Activated T-cell treated with anti-CD3 and anti-CD28 coated beads, Interleukin-2, amount 50 U/mL, for 48 hours (primary cell): ENCODE data around the gene SNX32.
A peak's percentile ranks its signal among the peaks of the same experiment; 100 is the strongest.
"Not testable (repeated sequence)": the region's sequence is repeated elsewhere in the genome, so short reads cannot be mapped to it uniquely, and the experiment has no call there.

Experiments
- DNase-seq, 2 experiments: peaks; one replicate each; pipeline ENCODE4 v3.0.0-alpha.2; 2020

The SNX32 gene

GRCh38 chr11:65832231-65832630 lies 1.5 kb upstream of the SNX32 start:
- DNase-seq: not testable (repeated sequence)

- DNase-seq: no peak
Measured at GRCh38 chr11:65834202-65834601, 439 bp downstream of the SNX32 start.

- DNase-seq: no peak
Measured at GRCh38 chr11:65842144-65842543, 8.4 kb downstream of the SNX32 start.

GRCh38 chr11:65843811-65844210 lies 10.0 kb downstream of the SNX32 start:
- DNase-seq: no peak

- no peak for DNase-seq
Measured at GRCh38 chr11:65844231-65844872, 10.6 kb downstream of the SNX32 start.

GRCh38 chr11:65847746-65848145 lies 14.0 kb downstream of the SNX32 start:
- DNase-seq: no peak

GRCh38 chr11:65848693-65849092 lies 14.9 kb downstream of the SNX32 start:
- DNase-seq: not testable (repeated sequence)

GRCh38 chr11:65849366-65849765 lies 15.6 kb downstream of the SNX32 start:
- no peak for DNase-seq

GRCh38 chr11:65849771-65850216 lies 16.0 kb downstream of the SNX32 start:
- DNase-seq: peak in 1 of 2 experiments; percentile 21

- DNase-seq: peak in 1 of 2 experiments; percentile 35
Measured at GRCh38 chr11:65850217-65851082, 16.7 kb downstream of the SNX32 start.

- peak; percentile 55 to 59 for DNase-seq
Measured at GRCh38 chr11:65851083-65851579, 17.4 kb downstream of the SNX32 start.

GRCh38 chr11:65851811-65852507 lies 18.2 kb downstream of the SNX32 start:
- DNase-seq: peak; percentile 39 to 40

GRCh38 chr11:65852508-65853245 lies 18.9 kb downstream of the SNX32 start:
- peak; percentile 42 to 45 for DNase-seq

GRCh38 chr11:65853246-65853979 lies 19.6 kb downstream of the SNX32 start:
- DNase-seq: peak; percentile 34 to 42

- DNase-seq: peak in 1 of 2 experiments; percentile 20
Measured at GRCh38 chr11:65854161-65854592, 20.4 kb downstream of the SNX32 start.

- DNase-seq: peak in 1 of 2 experiments; percentile 14
Measured at GRCh38 chr11:65854852-65855837, 21.4 kb downstream of the SNX32 start.

GRCh38 chr11:65855927-65856363 lies 22.2 kb downstream of the SNX32 start:
- DNase-seq: peak in 1 of 2 experiments; percentile 16

GRCh38 chr11:65856689-65857499 lies 23.1 kb downstream of the SNX32 start:
- peak; percentile 87 to 90 for DNase-seq

- DNase-seq: peak in 1 of 2 experiments; percentile 78
Measured at GRCh38 chr11:65857500-65857852, 23.7 kb downstream of the SNX32 start.
